GM18909 (cell line): Measurements from ENCODE around the gene DCUN1D5.
A peak's percentile ranks its signal among the peaks of the same experiment; 100 is the strongest.

Experiments used
- ATAC-seq: cut with Tn5 transposase; IDR thresholded peaks from one replicate; pipeline ENCODE4 v1.9.1; 2021; ENCODE audit warnings: mild to moderate bottlenecking; ENCODE audit not compliant: unreplicated experiment, poor library complexity

The DCUN1D5 gene

DNA sequence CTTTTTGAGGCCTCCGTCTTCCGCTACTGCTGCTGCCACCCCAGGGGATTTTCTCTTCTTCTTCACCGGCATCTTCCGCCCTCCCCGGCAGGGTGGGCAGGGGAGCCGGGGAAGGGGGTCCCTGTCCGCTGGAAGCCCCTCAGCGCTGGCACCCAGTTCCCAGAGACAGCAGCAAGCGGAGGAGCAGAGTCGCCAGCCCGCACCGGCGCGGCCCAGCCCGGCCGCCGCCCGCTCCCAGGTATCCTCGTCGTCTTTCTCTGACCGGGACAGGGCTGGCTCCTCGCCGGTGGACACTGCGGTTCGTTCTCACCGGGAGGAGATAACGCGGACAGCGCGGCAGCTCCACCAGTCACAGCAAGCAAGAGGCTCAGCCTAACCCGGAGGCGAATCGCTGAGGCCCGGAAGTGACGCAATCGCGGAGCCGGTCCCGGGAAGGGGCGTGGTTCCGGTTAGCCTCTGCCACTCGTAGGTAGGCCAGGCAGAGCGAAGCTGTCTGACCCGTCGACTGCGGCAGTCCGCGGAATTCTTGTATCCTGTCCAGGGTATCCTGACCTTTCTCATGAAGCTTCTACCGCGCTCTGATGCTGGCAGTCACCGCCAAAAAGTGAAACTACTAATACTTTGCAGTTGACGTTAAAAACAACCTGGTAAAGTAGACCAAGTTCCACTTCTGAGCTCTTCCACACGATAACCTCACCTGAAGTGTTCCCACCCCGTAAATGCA is at the start of gene DCUN1D5:
DCUN1D5 (minus strand) TSS at position 360 of the 724 bp plus-strand sequence; CDS start at position 72, 288 bp downstream.
- ATAC-seq = peak; percentile 100

DNA sequence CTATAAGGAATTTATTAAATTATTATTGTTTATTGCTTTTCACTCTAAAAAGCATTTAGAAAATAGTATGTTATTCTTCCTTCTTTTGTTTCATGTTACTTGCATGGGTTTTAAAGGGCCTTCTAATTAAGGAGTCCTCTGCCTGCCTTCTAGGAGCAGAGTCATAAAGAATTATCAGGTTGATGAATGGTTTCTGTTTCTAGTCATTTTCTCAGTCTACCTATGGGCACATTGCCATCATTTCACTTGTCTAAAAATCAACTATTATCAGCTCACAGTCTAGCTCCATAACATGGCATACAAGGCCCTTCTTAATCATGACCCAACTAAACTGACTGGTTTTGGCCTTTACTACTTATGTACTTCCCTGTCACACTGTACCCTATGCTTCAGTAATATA is 33.5 kb upstream of the DCUN1D5 start:
- ATAC-seq = no peak

DNA sequence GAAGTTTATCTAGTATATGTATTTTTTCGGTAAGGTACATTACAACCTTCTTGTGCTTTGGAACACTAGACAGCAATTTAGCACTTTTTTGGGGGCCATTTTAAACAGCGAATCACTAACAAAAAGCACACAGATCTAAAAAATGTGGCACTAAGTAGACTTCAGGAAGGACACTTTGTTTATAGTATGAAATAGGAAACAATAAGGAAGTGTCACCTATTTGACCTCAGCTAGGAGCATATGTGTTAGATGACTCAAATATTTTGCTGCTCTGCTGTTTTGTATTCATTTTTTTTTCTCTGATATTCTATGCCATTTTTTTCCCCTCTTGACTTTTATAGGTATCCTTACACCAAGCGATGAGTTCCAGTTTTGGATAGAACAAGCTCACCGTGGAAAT is 22.9 kb upstream of the DCUN1D5 start:
- ATAC-seq = no peak

DNA sequence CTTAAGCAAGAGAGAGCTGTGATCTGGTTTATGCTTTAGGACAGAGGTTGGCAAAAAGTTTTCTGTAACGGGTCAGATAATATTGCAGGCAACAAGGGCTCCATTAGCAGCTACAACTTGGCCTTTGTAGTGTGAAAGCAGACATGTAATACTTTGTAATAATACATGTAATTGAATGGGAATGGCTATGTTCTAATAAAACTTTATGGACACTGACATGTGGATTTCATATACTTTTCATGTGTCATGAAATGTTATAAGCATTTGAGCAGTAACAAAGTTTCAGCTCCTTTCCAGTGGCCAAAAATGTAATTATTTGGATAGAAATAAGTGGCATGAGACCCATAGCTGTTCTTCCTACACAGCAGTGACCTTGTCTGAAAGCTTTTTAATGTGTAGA is 20.4 kb upstream of the DCUN1D5 start:
- ATAC-seq = no peak

DNA sequence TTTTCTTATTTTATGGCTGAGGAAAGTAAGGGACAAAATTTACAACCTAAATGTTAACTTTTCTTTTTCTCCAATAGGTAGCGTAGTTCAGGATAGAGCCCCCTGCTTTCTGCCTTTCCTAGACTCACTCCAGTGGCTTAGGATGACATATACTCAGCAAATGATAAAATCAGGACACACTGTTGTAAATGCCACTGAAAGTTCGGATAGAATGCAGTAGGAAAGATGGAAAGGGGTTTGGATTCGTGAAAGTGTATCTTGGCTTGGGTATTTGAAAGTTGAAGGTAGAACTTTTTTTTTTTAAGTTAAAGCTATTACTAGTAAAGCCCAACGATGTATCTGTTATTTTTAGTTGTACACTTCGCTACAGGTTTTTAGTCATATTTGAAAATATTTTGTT is 19.4 kb upstream of the DCUN1D5 start:
- no peak for ATAC-seq

DNA sequence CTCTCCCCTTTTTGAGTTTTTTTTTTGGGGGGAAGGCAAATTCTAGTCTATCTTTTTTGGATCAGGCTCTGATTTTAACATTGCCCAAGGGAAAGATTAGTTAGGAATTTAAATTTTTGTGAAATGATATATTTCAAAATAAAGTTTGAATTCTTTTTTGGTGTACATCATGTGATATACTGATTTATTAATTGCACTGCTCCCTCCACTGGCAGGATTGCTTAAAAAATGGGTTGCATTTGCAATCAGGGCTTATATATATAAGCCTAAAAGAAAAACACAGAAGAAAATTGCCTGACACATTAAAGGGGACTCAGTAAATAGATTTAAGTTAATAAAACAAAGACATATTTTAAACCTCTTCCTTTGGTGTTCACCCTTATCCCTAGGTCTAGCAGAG is 18.4 kb upstream of the DCUN1D5 start:
- no peak for ATAC-seq

DNA sequence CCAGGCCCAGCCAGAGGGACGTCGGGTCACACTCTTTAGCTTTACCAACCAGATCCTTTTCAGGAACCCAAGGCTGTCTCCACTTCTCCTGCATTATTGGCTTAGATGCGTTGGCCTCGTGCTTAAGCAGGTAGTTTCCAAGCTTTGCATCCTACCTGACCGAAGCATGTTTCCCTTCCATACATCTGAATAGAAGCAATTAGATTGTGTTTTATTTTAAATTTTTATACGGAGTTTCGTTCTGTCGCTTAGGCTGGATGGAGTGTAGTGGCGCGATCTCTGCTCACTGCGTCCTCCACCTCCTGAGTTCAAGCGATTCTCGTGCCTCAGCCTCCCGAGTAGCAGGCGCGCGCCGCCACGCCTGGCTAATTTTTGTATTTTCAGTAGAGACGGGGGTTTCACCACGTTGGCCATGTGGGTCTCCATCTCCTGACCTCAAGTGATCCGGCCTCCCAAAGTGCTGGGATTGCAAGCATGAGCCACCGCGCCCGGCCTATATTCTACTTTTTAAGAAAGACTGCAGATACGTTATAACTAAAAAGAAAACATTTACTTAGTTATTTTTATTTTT is 17.9 kb upstream of the DCUN1D5 start:
- peak; percentile 22 for ATAC-seq

DNA sequence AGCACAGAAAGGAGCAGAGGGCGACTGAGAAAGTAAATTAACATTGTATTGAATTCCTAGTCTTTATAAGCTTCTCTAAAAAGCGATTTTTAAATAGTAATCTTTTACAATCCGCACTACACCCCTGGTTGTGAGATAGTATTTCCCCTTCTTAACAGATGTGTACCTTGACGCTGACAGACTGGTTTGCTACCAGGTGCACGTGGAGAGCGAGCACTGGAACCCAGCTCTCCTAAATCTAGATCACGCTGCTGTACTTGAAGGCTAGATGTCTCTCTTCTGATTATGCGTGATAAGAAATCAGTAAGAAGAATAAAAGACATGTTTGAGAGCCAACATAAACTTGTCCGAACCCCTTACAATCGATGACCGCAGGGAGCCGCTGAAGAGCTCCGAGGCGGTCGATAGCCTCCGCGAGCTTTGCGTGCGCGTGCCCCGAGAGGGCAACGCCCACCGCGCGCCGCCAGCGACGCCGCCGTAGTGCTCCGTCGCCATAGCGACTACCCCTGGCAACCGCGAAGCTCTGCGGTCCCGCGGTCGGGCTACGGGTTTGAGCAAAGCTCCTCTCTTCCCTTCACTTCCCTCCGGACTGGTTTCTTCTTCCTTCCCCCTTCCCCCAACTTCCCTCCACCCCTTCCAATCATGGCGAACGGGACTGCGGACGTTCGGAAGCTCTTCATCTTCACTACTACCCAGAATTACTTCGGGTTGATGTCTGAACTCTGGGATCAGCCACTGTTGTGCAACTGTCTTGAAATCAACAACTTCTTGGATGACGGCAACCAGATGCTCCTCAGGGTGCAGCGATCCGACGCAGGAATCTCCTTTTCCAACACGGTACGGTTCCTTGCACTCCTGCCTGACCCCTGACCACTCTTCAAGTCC is 17.2 kb upstream of the DCUN1D5 start, which contains the start of gene DYNC2H1:
DYNC2H1 (plus strand) TSS at position 494 of the 885 bp plus-strand sequence; CDS start at position 643, 149 bp downstream.
- ATAC-seq = peak; percentile 100

DNA sequence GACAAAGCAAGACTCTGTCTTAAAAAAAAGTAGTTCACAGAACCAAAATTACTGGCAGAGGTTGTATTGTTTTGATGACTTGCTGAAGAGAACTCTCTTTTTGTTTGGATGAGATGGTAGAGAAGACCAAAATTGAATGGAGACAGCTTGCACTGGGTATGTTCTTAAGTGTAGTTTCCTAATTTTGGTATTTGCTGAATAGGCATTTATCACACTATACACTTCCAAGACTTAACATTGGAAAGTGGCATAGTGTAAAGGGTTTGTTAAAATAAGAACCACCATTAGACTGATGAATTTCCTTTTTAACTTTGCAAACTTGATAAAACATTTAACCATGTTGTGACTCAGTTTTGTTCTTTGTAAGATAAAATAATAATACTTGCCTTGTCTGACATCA is 5.3 kb upstream of the DCUN1D5 start:
- no peak for ATAC-seq

DNA sequence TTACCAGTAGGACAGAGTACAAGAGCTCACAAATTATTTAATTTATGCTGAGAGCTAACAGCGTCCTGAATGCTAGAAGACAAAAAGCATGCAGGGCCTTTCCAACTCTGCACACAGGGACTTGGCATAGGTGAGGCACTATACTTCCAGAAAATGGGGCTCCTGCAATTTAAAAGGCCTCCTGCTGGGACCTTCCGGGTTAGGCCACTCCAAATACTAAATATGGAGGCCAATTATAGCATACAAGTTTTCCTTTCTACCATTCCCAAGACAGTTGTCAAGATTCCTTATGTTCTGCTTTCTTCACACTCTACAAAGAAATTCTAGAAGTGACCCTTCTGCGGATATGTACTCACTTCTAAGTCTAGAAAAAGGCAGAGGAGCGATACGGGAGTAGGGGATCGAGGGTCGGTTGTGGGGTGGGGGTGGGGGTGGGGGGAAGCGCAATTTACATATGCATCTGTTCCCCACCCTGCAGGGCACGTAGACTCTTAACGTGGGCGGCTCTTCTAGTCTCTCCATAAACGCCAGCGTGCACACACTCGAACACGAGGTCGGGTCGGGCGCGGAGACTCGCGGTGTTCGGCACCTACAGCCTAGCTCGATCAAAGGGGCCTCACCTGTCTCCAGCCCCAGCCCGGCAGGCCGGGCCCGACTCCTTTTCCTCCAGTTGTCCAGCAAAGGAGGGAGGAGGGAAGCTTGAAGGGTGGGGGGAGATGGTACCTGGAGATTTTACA is 728 bp downstream of the DCUN1D5 start:
- peak; percentile 47 for ATAC-seq

DNA sequence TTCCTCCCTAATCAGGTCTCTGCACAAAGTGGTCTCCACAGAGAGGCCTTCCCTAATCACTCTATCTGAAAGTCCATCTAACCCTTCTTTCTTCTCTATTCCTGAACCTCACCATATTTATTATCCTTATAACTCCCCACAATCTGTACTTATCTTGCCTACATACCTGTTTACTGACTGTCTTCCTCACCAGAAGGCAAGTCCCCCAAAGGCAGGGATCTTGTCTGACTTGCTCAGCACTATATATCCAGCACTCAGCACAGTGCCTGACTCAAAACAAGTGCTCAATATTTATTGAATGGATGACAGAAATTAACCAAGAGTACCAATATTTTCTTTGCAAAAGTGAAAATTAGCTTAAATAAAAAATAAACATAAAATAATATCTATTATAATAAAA is 5.5 kb downstream of the DCUN1D5 start:
- ATAC-seq = no peak

DNA sequence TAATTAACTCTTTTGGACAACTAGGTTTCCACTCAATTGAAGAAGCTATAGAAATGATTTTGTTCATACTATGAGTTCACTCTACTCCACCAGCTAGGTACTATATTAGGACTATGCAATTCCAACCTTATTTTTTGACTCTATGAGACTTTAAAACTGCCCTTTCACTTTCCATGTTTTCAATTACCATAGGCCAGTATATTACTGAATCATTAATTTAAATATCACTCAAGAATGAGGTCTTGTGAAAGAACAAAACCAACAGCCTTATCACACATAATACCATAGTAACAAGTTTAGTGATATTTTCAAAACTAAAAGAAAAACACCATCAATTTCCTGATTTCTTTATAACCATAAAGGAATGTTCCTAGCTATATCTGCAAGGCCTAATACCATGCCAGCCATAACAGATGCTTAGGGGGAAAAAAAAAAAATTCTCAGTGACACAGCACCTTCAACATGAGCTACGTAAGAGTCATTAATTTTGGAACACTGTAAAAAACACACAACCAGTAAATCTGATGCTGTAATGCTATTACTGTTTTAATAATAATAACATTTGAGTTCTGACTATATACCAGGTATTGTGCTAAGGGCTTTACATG is 6.1 kb downstream of the DCUN1D5 start:
- ATAC-seq = no peak

DNA sequence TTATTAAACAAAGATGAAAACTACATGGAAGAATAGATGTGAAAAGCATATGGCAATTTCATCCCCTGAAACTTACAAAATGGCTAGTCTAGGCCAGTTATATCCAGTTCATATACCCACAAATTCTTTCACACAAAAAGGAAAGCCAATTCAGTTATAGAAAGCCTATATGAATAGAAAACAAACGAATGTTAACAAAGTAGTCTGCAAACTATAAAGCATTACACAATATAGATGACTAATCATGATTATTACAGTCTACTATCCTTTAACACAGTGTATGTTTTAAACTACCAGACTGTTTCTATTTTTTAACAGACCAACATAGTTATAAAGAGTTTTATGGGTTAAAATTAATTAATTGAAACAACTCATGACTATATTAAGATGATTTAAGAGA is 12.1 kb downstream of the DCUN1D5 start:
- no peak for ATAC-seq

DNA sequence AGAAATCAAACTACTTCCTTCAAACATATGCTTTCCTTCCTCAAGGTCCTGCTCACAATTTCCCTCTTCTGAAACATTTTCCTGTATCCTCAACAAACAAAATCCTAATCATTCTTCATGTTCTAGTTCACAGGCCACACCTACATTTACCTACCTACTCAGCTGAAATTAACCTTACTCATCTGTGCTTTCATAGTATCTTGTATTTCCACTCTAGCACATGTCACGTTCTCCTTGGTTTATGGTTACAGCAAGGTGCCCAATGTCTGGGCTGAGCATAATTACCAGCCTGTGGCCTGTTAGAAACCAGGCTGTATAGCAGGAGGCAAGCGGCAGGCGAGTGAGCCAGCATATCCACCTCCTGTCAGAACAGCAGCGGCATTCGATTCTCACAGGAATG is 13.2 kb downstream of the DCUN1D5 start:
- ATAC-seq = no peak

DNA sequence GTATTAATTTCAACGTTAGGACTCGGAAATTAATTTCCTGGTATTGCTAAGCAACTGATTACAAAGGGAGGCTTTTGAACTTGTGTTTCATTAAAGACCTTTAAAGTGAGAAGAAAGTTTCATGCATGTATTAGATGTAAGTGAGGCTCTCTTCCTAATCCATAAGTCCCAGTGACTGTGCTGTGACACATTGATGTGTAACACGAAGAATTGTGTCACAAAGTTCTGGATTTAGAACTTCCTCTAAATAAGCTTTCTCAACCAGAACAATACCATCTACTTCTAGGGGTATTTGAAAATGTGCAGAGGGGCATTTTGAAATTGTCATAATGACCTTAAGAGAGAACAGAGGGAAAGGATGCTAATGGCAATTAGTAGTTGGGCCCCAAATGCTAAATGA is 14.4 kb downstream of the DCUN1D5 start:
- ATAC-seq = no peak

DNA sequence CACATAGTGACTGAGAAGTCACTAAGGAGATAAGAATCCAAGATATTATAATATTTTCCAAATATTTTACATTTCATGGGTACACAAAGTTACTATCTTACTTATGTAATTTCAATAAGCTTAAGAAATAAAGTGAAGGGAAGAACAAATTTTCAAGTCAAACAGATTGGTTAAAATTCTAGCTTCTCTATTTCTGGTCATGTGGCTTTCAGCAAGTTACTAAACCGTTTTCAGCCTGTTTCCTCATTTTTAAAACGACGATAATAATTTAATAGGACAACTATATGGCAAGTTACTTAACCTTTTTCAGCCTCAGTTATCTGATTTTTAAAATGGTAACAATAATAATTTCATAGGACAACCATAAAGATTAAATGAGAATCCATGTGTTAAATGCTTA is 15.6 kb downstream of the DCUN1D5 start:
- no peak for ATAC-seq

DNA sequence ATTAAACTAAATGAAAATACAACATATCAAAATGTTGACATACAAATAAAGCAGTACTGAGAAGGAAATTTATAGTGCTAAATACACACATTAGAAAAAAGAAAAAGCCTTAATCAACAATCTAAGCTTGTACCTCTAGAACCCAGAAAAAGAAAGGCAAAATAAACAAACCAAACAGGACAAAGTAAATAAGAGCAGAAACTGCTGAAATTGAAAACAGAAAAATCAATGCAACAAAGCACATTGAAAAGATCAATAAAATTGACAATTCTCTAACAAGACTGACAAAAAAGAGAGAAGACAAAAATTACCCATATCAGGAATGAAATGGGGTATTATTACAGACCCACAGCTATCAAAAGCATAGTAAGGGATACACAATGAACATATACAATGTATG is 21.0 kb downstream of the DCUN1D5 start:
- no peak for ATAC-seq

DNA sequence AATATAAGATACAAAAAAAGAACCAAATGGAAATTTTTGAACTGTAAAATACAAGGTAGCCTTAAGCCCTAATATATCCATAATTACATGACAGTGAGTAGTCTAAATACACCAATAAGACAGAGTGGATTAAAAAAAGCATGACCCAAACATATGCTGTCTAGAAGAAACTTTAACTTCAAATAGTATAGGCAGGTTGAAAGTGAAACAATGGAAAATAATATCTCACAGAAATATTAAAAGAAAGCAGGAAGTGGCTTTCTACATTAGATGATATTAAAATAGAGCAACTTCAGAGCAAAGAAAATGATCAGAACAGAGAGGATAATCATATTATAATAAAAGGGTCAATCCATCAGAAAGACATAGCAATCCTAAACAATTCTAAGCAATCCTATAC is 21.8 kb downstream of the DCUN1D5 start:
- peak; percentile 59 for ATAC-seq

DNA sequence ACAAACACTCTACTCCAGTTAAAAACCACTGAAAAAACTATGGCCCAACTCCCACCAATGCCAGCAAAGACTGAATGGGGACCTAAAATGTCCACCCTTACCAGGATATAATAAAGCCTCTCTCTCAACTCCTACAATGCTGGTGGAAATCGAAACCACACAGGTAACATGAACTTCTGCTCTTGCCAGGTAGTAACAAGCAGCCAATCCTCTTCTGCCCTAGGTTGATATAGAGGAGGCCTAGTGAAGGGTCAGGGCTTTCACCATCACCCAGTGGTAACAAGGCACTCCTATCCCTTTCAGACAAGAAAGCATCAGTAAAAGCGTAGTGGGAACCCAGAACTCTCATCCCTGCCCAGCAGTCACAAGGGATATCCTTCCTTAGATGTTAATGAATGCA is 22.6 kb downstream of the DCUN1D5 start:
- no peak for ATAC-seq

DNA sequence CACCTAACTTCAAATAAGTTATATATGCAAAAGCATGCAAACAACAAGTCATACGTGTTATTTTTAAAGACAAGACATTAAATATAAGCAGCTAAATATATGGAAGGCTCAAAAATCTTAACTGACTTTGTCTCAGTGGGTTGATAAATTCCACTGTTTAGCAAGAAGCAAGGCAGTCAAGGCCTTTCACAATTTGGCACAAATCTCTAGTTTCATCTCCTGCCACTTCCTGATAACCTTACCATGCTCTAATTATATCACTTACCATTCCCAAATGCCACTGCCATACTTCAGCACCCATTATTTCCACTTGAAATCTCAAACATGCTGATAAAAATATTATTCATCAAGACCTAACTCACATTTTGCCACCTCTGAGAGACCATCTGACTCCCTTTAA is 24.8 kb downstream of the DCUN1D5 start:
- no peak for ATAC-seq
